ENCODE results near the gene CFDP1. TPM values are rescaled to one million over a fixed set of nuclear protein-coding genes. Genes with fewer than 3 reads are reported as not detected.

The CFDP1 gene
- total RNA-seq, 1 donor from 2014 or later = 38.9 TPM

- H3K27ac Mint-ChIP-seq = no peak overlapping the region
- no peaks in the 10 kb centered on the region for H3K9me3 Mint-ChIP-seq
- intact Hi-C loops (cut with micrococcal nuclease) = no loop called here
Measured at GRCh38 chr16:75382611-75383010, 50.7 kb downstream of the CFDP1 start.

GRCh38 chr16:75380870-75381269 is 52.4 kb downstream of the CFDP1 start:
- Mint-ChIP-seq H3K9me3 (no peaks in the 10 kb centered on the region), H3K4me3 (peak overlapping the region; percentile 6), H3K4me1 (peaks cover 28% of the 10 kb centered on the region), H3K27ac (no peak overlapping the region), H3K36me3 (ENCODE audit: low read depth) (peaks cover 55% of the 10 kb centered on the region), H3K27me3 (peaks cover 32% of the 10 kb centered on the region)
- no peak for DNase-seq
- intact Hi-C loops (cut with micrococcal nuclease) = no loop called here

More at GRCh38 chr16:75382611-75383010, 50.7 kb downstream of the CFDP1 start:
- DNase-seq = no peak
- peaks cover 40% of the 10 kb centered on the region for H3K36me3 Mint-ChIP-seq (ENCODE audit: low read depth)
- no peak overlapping the region for H3K4me3 Mint-ChIP-seq
- peaks cover 21% of the 10 kb centered on the region for H3K27me3 Mint-ChIP-seq
- peaks cover 28% of the 10 kb centered on the region for H3K4me1 Mint-ChIP-seq

GRCh38 chr16:75379911-75380847 is 53.1 kb downstream of the CFDP1 start:
- Mint-ChIP-seq H3K9me3 (no peaks in the 10 kb centered on the region), H3K27ac (peak overlapping the region; percentile 68), H3K4me3 (peak overlapping the region; percentile 62), H3K36me3 (ENCODE audit: low read depth) (peaks cover 58% of the 10 kb centered on the region), H3K27me3 (peaks cover 33% of the 10 kb centered on the region), H3K4me1 (peaks cover 28% of the 10 kb centered on the region)
- intact Hi-C loops (cut with micrococcal nuclease) = loop anchor here (1.0 kb wide), 3 partner anchors 22 to 61 kb away; partner anchors contain the start of gene CFDP1
- DNase-seq = peak; percentile 81

- H3K4me3 Mint-ChIP-seq = peak overlapping the region; percentile 10
- peak overlapping the region; percentile 31 for H3K27ac Mint-ChIP-seq
- peaks cover 61% of the 10 kb centered on the region for H3K36me3 Mint-ChIP-seq (ENCODE audit: low read depth)
- intact Hi-C loops (cut with micrococcal nuclease) = loop anchor here (1.0 kb wide), 3 partner anchors 23 to 60 kb away; partner anchors contain the start of gene CFDP1
- H3K4me1 Mint-ChIP-seq = peaks cover 28% of the 10 kb centered on the region
- DNase-seq = no peak
- H3K9me3 Mint-ChIP-seq = no peaks in the 10 kb centered on the region
- peaks cover 33% of the 10 kb centered on the region for H3K27me3 Mint-ChIP-seq
Measured at GRCh38 chr16:75379339-75379738, 54.0 kb downstream of the CFDP1 start.

- Mint-ChIP-seq H3K4me1 (peaks cover 28% of the 10 kb centered on the region), H3K27me3 (peaks cover 33% of the 10 kb centered on the region), H3K36me3 (ENCODE audit: low read depth) (peaks cover 61% of the 10 kb centered on the region), H3K4me3 (no peak overlapping the region), H3K27ac (no peak overlapping the region), H3K9me3 (no peaks in the 10 kb centered on the region)
- intact Hi-C loops (cut with micrococcal nuclease) = loop anchor here (1.0 kb wide), 3 partner anchors 24 to 59 kb away; partner anchors contain the start of gene CFDP1
- no peak for DNase-seq
Measured at GRCh38 chr16:75378616-75379015, 54.7 kb downstream of the CFDP1 start.

GRCh38 chr16:75377729-75378386 is 55.4 kb downstream of the CFDP1 start:
- DNase-seq = no peak
- intact Hi-C loops (cut with micrococcal nuclease) = no loop called here
- peaks cover 61% of the 10 kb centered on the region for H3K36me3 Mint-ChIP-seq (ENCODE audit: low read depth)

GRCh38 chr16:75376475-75377161 is 56.7 kb downstream of the CFDP1 start:
- intact Hi-C loops (cut with micrococcal nuclease) = no loop called here
- DNase-seq = no peak
- Mint-ChIP-seq H3K36me3 (ENCODE audit: low read depth) (peaks cover 59% of the 10 kb centered on the region), H3K9me3 (no peaks in the 10 kb centered on the region), H3K27ac (no peak overlapping the region), H3K27me3 (peaks cover 26% of the 10 kb centered on the region), H3K4me3 (no peak overlapping the region), H3K4me1 (peaks cover 24% of the 10 kb centered on the region)

More at GRCh38 chr16:75377729-75378386, 55.4 kb downstream of the CFDP1 start:
- Mint-ChIP-seq H3K4me3 (no peak overlapping the region), H3K27ac (no peak overlapping the region), H3K9me3 (no peaks in the 10 kb centered on the region), H3K27me3 (peaks cover 33% of the 10 kb centered on the region), H3K4me1 (peaks cover 28% of the 10 kb centered on the region)

GRCh38 chr16:75374388-75374787 is 58.9 kb downstream of the CFDP1 start:
- no peaks in the 10 kb centered on the region for H3K9me3 Mint-ChIP-seq
- peaks cover 44% of the 10 kb centered on the region for H3K36me3 Mint-ChIP-seq (ENCODE audit: low read depth)
- no peak overlapping the region for H3K27ac Mint-ChIP-seq
- H3K27me3 Mint-ChIP-seq = peaks cover 21% of the 10 kb centered on the region
- no peak for DNase-seq
- peaks cover 8% of the 10 kb centered on the region for H3K4me1 Mint-ChIP-seq
- H3K4me3 Mint-ChIP-seq = no peak overlapping the region
- intact Hi-C loops (cut with micrococcal nuclease) = no loop called here

- Mint-ChIP-seq H3K4me3 (no peak overlapping the region), H3K27me3 (peaks cover 10% of the 10 kb centered on the region), H3K27ac (no peak overlapping the region), H3K9me3 (no peaks in the 10 kb centered on the region), H3K36me3 (ENCODE audit: low read depth) (peaks cover 30% of the 10 kb centered on the region), H3K4me1 (no peaks in the 10 kb centered on the region)
- no peak for DNase-seq
- intact Hi-C loops (cut with micrococcal nuclease) = no loop called here
Measured at GRCh38 chr16:75372236-75372856, 61.0 kb downstream of the CFDP1 start.

GRCh38 chr16:75371171-75371570 is 62.1 kb downstream of the CFDP1 start:
- Mint-ChIP-seq H3K27ac (no peak overlapping the region), H3K4me3 (no peak overlapping the region), H3K36me3 (ENCODE audit: low read depth) (peaks cover 25% of the 10 kb centered on the region), H3K9me3 (no peaks in the 10 kb centered on the region), H3K27me3 (peaks cover 4% of the 10 kb centered on the region), H3K4me1 (no peaks in the 10 kb centered on the region)
- intact Hi-C loops (cut with micrococcal nuclease) = no loop called here
- DNase-seq = no peak

GRCh38 chr16:75364286-75364791 is 69.0 kb downstream of the CFDP1 start:
- H3K27ac Mint-ChIP-seq = no peak overlapping the region
- intact Hi-C loops (cut with micrococcal nuclease) = no loop called here
- no peak overlapping the region for H3K4me3 Mint-ChIP-seq
- H3K4me1 Mint-ChIP-seq = no peaks in the 10 kb centered on the region
- H3K27me3 Mint-ChIP-seq = no peaks in the 10 kb centered on the region
- DNase-seq = no peak
- H3K9me3 Mint-ChIP-seq = no peaks in the 10 kb centered on the region
- peaks cover 21% of the 10 kb centered on the region for H3K36me3 Mint-ChIP-seq (ENCODE audit: low read depth)

- Mint-ChIP-seq H3K4me1 (no peaks in the 10 kb centered on the region), H3K36me3 (ENCODE audit: low read depth) (peaks cover 20% of the 10 kb centered on the region), H3K9me3 (no peaks in the 10 kb centered on the region), H3K4me3 (no peak overlapping the region), H3K27ac (no peak overlapping the region), H3K27me3 (no peaks in the 10 kb centered on the region)
- DNase-seq = no peak
- intact Hi-C loops (cut with micrococcal nuclease) = no loop called here
Measured at GRCh38 chr16:75362846-75363245, 70.5 kb downstream of the CFDP1 start.

GRCh38 chr16:75361936-75362335 is 71.4 kb downstream of the CFDP1 start:
- Mint-ChIP-seq H3K4me3 (no peak overlapping the region), H3K9me3 (no peaks in the 10 kb centered on the region)
- no peak for DNase-seq

More at GRCh38 chr16:75361936-75362335, 71.4 kb downstream of the CFDP1 start:
- Mint-ChIP-seq H3K4me1 (no peaks in the 10 kb centered on the region), H3K27ac (no peak overlapping the region), H3K36me3 (ENCODE audit: low read depth) (peaks cover 20% of the 10 kb centered on the region), H3K27me3 (no peaks in the 10 kb centered on the region)
- intact Hi-C loops (cut with micrococcal nuclease) = no loop called here
